GM18858 (cell line): ENCODE data around the gene KLHL40.

ENCODE experiments used
- ATAC-seq: cut with Tn5 transposase; IDR thresholded peaks from one replicate; pipeline ENCODE4 v1.9.1; 2021; ENCODE audit not compliant: unreplicated experiment

KLHL40 gene

GRCh38 chr3:42668413-42668760 is 16.9 kb upstream of the KLHL40 start:
- no peak for ATAC-seq

DNA sequence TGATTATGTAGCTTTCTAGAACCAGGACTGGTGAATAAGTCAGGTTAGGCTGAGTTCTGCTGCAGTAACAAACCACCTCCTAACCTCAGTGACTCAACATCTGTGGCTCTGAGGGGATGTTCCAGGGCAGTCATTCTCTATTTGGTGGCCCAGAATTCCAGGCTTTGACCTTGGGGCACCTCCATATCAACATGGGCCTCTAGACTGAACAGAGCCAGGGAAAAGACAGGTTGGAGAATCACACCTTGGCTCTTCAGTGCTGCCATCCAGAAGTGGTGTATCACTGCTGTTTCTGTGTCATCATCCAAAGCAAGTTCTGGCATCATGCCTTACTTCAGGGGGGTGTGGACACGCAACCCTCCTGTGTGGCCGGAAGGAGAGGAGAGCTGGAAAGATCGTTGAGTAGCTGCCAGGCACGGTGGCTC is 16.5 kb upstream of the KLHL40 start:
- ATAC-seq = no peak

- ATAC-seq = no peak
These were observed 15.2 kb upstream of the KLHL40 start for GRCh38 chr3:42670051-42670576.

DNA sequence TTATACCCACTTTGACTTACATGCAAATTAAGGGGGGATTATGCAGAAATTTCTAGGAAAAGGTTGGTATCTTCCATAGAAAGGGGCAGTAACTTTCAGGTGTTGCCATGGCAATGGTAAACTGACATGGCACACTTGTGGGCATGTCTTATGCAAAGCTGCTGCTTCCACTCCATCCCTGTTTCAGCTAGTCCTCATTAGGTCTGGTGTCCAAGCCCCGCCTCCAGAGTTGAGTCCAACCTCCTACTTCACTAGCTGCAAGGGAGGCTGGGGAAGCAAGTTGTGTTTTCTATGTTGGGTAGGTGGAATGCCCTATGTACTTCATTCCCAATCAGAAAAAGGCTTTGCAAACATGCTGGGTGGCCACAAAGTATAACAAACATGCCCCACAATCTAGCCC is 14.7 kb upstream of the KLHL40 start:
- ATAC-seq = no peak

- ATAC-seq = no peak
These were observed 12.8 kb upstream of the KLHL40 start for GRCh38 chr3:42672515-42672914.

DNA sequence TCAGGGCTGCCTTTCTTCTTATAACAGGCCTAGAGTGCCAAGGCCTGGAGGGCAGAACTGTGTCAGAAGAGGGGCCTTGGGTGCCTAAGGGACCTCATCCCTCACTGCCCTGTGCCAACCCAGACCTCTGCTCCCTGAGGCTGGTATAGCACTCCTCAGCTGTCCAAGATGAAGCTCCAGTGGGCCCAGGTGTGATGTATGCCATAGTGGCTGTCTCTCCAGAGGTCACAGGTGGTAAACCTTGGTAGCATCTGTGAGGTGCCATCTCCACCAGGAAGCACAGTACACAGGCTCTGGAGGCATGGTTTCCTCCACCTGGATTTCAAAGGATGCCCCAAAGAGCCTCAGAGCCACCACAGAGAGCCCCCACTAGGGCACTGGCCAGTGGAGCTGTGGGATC is 12.3 kb upstream of the KLHL40 start:
- ATAC-seq = no peak

GRCh38 chr3:42674146-42674545 is 11.2 kb upstream of the KLHL40 start:
- no peak for ATAC-seq

DNA sequence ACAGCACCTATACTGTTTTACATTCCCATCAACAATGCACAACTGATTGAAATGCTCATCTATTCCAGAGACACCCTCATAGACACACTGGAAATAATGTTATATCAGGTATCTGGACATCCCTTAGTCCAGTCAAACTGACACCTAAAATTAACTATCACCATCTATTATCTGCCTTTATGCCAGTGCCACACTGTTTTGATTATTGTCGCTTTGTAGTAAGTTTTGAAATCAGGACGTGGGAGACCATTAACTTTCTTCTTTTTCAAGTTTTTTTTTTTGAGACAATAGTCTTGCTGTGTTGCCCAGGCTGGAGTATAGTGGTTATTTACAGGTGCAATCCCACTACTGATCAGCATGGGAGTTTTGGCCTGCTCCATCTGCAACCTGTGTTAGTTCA is 9.4 kb upstream of the KLHL40 start:
- no peak for ATAC-seq

DNA sequence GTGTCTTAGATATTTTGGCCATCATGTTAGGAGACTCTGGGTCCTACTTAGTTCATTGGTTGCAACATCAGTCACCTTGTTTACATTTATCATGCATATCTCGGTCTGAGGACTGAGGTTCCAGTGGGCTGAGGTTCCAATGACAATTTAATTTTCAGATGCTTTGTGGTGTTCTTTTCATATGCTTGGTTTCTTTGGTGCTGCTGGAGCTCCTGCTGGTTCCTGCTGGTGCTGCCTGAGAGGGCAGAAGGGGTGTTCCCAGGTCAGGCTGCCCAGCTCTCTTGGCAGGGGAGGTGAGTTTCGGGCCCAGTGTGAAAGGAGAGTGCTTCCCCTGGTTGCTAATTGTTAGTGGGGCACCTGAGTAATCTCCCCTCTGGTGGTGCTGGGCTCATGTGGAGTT is 6.9 kb upstream of the KLHL40 start:
- no peak for ATAC-seq

DNA sequence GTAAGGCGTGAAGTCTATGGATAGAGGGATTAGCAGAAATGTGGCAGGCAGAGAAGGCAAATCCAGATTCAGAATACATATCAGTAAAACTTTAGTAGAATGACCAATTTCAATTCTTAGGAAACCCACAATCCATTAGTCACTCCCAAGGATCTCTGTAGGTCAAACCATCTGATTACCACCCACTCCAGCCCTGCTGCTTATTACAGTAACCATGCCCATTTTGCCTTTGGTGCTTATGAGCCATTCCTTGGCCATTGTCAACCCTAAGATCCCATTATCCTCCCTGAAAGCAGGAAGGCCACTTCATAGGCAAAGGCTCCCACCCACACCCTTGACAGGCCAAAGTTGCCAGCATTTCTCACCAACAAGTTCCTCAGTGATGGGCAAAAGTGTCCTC is 5.1 kb upstream of the KLHL40 start:
- ATAC-seq = no peak

DNA sequence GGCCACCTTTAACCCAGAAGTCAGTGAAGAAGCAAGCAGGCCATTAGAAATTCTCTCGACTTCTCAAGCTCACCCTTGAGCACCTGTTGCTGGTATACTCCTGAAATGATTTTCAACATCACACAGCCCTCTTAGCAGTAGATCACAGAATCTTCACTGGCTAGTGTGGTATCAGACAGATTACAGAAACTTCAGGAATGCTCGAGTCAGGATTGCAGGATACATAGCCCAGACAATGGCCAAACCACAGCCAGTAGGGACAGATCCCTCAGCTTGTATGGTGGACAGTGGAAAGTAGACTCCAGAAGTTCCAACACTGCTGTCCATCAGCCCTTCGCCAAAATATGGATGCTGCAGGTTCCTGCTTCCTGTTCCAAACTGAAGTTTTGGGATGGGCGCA is 4.5 kb upstream of the KLHL40 start:
- no peak for ATAC-seq

DNA sequence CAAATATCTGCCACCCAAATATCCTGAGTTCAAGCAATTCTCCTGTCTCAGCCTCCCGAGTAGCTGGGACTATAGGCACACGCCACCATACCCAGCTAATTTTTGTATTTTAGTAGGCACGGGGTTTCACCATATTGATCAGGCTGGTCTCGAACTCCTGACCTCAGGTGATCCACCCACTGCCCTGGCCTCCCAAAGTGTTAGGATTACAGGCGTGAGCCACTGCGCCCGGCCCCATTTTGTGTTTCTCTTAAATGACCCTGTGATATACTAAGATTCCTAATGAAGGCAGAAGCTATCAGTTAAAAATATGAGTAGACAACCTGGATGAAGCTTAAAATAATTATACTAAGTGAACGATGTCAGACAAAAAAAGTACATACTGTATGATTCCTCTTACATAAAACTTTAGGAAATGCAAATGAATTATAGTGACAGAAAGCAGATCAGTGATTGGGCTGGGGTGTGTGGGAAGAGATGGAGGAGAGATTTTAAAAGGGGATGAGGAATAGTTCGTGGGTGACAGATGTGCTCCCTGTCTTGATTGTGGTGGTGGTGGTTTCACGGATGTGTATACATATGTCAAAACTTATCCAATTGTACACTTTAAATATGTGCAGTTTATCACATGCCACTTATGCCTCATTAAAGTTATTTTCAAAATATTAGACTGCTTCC is 3.8 kb upstream of the KLHL40 start:
- ATAC-seq = no peak

GRCh38 chr3:42682301-42683070 is 2.9 kb upstream of the KLHL40 start:
- ATAC-seq = no peak

GRCh38 chr3:42683875-42684598 is 1.3 kb upstream of the KLHL40 start:
- ATAC-seq = no peak

DNA sequence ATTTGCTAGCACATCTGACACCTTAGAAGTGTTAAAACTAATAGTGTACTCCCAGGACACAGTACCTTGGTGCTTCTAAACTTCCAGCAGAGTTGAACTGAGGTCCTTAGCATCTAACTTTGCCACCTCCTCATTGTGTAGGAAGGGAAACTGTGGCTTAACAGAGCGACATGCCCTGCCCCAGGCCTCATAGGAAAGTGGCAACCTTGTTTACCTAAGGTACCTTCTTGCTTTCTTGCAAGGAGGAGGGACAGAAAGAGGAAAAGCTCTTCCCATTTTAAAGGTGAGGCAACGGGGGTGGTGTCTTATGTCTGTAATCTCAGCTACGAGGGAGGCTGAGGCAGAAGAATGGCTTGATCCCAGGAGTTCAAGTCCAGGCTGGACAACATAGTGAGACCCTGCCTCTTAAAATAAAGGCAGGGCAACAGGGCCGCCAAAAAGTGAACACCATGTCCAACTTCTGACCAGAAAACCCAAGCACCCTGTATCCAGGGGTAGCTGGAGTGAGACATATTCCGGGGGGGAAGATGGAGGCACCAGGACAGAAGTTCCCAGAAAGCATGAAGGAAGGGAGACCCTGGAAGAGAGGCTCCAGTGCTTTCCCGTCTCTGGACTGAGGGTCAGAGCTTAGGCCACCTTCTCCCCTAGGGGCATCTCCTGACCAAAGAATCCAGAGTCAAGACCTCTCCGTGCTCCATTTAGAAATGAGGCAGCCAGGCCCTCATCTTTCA is 540 bp upstream of the KLHL40 start:
- no peak for ATAC-seq

- no peak for ATAC-seq
These were observed 819 bp downstream of the KLHL40 start for GRCh38 chr3:42685891-42686820.

DNA sequence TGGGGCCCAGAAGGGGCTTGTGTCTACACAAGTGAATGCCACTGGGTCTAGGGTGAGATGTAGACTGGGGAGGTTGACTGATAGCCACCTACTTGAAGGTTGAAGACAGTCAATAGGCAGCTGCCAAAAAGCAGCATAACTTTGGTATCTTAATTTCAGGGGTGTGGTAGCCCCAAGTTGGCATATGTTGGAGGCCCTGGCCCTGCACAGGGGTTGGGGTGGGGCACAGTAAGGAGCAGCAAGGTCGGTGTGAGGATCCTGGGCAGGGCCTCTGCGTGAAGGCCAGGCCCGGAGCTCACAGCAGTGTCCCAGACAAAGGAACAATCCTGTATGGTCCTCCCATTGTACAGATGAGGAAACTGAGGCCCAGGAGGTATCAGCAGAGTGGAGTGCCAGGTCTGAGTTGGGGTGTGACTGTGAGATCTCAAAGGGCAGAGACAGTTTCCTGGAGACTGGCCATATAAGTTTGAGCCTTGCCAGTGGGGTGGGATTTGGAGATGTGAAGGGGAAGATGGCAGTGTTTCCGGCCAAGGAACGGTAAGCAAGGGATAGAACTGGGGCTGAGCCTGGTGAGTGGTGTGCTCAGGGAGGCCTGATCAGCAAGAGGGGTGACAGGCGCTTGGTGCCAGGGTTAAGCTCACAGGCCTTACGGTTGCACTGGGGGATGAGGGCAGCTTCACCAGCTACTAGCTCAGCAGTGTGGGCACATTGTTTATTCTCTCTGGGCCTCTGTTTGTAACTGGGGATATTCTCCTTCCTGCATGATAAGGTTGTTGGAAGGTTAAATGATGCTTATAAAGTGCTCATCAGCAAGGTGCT is 1.7 kb downstream of the KLHL40 start:
- ATAC-seq = no peak

DNA sequence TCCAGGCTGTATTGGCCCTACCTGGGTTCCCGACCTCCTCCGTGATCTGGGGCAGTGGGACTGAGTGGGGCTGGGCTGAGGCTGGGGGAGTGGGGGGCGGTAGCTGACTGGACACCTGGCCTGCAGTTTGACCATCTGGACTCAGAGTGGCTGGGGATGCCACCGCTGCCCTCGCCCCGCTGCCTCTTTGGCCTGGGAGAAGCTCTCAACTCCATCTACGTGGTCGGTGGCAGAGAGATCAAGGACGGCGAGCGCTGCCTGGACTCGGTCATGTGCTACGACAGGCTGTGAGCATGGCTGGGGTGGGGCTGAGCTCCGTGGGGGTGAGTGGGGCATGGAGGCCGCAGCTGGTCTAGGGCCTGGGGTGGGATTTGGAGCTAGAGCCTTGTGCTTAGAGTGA is 2.7 kb downstream of the KLHL40 start:
- no peak for ATAC-seq
